ENCODE data around the gene NAT8. TPM values are rescaled to one million over a fixed set of nuclear protein-coding genes. Genes with fewer than 3 reads are reported as not detected.
A peak's percentile ranks its signal among the peaks of the same experiment; 100 is the strongest.
"Not testable (repeated sequence)": the region's sequence is repeated elsewhere in the genome, so short reads cannot be mapped to it uniquely, and the experiment has no call there.

NAT8 gene
- total RNA-seq, 2 donors from 2014 or later, result not detected

DNA sequence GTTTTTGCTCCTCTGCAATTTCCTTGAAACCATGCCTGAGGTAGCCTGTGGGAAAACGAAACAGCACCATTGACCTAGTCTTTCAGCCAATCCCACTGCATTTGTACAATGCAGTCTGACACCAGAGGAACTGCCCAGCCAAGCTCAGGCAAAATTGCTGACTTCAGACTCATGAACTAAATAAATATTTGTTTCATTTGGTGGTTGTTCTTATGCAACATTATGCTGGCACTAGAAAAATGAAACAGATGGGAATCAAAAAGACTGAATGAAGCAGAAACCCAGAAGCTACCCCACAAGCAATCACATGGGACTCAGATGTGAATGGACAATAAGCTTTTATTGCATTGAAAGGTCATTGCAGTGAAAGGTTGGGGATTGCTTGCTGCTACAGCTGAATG is 1.7 kb downstream of the NAT8 start:
- no peaks in the 10 kb centered on the region for H3K36me3 ChIP-seq
- H3K4me1 ChIP-seq (replicated peaks), result peaks cover 7% of the 10 kb centered on the region
- H3K27ac ChIP-seq, result peak overlapping the region in 1 of 2 donors; percentile 15
- H3K9me3 ChIP-seq, result no peaks in the 10 kb centered on the region
- no peak for TF ChIP-seq POLR2A (IDR thresholded peaks at IDR 0.05)
- TF ChIP-seq POLR2AphosphoS5 (IDR thresholded peaks at IDR 0.05), result peak; percentile 41
- DNase-seq (ENCODE audit: low spot score), result peak; percentile 28
- intact Hi-C loops (cut with DNase I), result no loop called here
- 24% methylated on average over 1 of the region's 1 CpG for WGBS
- H3K27me3 ChIP-seq (replicated peaks; ENCODE audit: insufficient read depth), result no peaks in the 10 kb centered on the region
- no peak overlapping the region for H3K4me3 ChIP-seq

DNA sequence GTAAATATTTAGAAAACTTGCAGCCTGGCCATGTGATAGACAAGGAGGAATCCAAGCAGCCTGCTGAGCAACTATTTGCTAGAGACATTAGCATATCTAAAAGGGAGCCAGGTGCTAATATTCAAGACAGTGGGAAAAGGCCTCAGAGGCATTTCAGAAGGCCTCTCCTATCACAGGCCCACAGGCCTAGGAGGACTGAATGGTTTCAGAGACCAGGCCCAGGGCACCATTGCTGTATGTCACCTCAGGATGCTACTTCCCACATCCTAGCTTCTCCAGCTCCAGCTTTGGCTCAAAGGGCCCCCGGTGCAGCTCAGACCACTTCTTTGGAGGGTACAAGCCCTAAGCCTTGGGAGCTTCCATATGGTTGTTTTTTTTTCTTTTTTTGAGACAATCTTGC is 3.8 kb downstream of the NAT8 start:
- intact Hi-C loops (cut with DNase I), result no loop called here
- 100% methylated on average over 1 of the region's 1 CpG for WGBS
- peaks cover 7% of the 10 kb centered on the region for H3K4me1 ChIP-seq (replicated peaks)
- no peak for DNase-seq (ENCODE audit: low spot score)
- no peaks in the 10 kb centered on the region for H3K9me3 ChIP-seq
- no peak overlapping the region for H3K27ac ChIP-seq
- H3K36me3 ChIP-seq, result no peaks in the 10 kb centered on the region
- no peak overlapping the region for H3K4me3 ChIP-seq
- no peaks in the 10 kb centered on the region for H3K27me3 ChIP-seq (replicated peaks; ENCODE audit: insufficient read depth)
- no peak for TF ChIP-seq POLR2AphosphoS5 (IDR thresholded peaks at IDR 0.05)
- TF ChIP-seq, protein P1, sequence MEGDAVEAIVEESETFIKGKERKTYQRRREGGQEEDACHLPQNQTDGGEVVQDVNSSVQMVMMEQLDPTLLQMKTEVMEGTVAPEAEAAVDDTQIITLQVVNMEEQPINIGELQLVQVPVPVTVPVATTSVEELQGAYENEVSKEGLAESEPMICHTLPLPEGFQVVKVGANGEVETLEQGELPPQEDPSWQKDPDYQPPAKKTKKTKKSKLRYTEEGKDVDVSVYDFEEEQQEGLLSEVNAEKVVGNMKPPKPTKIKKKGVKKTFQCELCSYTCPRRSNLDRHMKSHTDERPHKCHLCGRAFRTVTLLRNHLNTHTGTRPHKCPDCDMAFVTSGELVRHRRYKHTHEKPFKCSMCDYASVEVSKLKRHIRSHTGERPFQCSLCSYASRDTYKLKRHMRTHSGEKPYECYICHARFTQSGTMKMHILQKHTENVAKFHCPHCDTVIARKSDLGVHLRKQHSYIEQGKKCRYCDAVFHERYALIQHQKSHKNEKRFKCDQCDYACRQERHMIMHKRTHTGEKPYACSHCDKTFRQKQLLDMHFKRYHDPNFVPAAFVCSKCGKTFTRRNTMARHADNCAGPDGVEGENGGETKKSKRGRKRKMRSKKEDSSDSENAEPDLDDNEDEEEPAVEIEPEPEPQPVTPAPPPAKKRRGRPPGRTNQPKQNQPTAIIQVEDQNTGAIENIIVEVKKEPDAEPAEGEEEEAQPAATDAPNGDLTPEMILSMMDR (IDR thresholded peaks at IDR 0.05), result no peak
- no peak for TF ChIP-seq POLR2A (IDR thresholded peaks at IDR 0.05)

DNA sequence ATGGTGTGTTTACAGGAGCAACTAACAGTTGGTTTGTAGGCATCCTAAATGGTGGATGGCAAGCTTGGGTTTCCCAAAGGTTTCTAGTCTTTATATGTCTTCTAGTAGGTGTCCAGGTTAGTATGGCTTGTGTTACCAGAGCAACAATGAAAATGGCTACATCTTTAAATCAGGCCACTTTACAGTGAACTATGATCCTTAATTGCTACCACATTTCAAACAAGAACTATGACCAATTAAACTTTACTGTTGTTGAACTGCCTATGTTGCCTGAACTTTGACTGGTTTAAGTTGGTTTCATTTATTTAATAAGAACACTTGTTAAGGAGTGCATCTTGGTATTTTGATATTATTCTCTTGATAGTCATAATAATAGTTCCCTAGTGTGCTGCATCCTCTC is 5.2 kb downstream of the NAT8 start:
- H3K27me3 ChIP-seq (replicated peaks; ENCODE audit: insufficient read depth); H3K4me3 ChIP-seq; H3K27ac ChIP-seq; H3K4me1 ChIP-seq (replicated peaks); H3K36me3 ChIP-seq; H3K9me3 ChIP-seq; DNase-seq (ENCODE audit: low spot score); intact Hi-C loops (cut with DNase I): not testable (repeated sequence)

DNA sequence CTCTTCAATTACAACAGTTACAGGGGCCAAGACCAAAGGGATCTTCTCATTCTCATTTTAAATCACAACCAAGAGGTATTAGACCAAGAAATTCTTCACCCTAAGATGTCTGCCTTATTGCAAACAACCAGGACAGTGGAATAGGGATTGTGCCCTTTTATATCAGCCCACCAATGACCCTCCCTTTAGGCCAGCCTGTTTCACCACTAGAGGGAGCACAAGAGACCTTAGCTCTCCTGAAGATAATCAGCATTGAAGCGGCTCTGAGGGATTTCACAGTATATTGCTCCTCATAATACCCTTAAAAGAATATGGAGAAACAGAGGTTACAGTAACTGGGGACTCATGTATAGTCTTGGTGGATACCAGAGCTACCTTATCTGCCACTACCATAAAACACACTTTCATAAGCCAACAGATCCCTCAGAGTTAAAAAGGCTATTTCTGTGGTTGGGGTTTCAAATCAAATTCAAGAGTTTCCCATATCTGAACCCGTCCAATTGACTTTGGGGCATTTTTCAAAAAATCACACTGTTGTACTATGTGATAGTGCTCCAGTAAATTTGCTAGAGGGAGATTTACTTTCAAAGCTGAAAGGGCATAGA is 11.5 kb downstream of the NAT8 start:
- DNase-seq (ENCODE audit: low spot score); H3K27ac ChIP-seq; H3K4me3 ChIP-seq; H3K9me3 ChIP-seq; H3K4me1 ChIP-seq (replicated peaks); H3K36me3 ChIP-seq; H3K27me3 ChIP-seq (replicated peaks; ENCODE audit: insufficient read depth); intact Hi-C loops (cut with DNase I): not testable (repeated sequence)
- WGBS, result 61% methylated on average over 2 of the region's 2 CpGs
- TF ChIP-seq, protein P1 (IDR thresholded peaks at IDR 0.05), result peak in 1 of 4 experiments; percentile 22

DNA sequence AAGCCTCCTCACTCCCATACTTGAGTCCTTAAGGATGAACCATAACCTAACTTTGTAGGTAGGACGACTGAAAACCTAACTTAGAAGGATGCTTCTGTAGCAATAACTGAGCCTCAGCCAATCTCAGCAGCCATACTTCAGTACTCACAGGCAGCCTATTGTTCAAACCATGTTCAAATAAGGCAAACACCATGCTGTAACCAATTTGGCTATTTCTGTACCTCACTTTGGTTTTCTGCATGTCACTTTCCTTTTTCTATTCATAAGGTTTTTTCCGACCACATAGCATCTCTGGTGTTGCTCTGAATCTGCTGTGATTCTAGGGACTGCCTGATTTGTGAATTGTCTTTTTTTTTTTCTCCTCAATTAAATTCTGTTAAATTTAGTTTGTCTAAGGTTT is 13.7 kb downstream of the NAT8 start:
- 90% methylated on average over 2 of the region's 2 CpGs for WGBS
- DNase-seq (ENCODE audit: low spot score); H3K9me3 ChIP-seq; H3K36me3 ChIP-seq; intact Hi-C loops (cut with DNase I); H3K27me3 ChIP-seq (replicated peaks; ENCODE audit: insufficient read depth); H3K27ac ChIP-seq; H3K4me1 ChIP-seq (replicated peaks); H3K4me3 ChIP-seq: not testable (repeated sequence)

DNA sequence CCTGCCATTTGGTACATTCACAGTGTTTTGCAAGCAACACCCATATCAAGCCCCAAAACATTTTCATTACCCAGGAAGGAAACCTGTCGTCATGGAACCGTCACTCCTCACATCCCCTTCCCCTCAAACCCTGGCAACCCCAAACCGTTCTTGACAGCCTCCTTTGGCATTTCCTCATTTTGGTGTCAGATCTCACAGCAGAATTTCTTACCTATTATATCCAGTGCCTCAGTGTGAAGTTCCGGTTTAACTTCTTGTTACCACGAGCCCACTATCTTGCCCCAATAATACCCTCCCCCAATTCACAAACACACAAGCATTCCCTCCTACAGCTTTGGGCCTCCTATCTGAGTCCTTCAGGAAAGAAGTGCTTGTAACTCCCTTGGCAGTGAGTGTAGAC is 16.0 kb downstream of the NAT8 start:
- H3K4me1 ChIP-seq (replicated peaks); H3K36me3 ChIP-seq; H3K27me3 ChIP-seq (replicated peaks; ENCODE audit: insufficient read depth); H3K27ac ChIP-seq; H3K4me3 ChIP-seq; DNase-seq (ENCODE audit: low spot score); intact Hi-C loops (cut with DNase I); H3K9me3 ChIP-seq: not testable (repeated sequence)
- 59% methylated on average over 5 of the region's 5 CpGs for WGBS

DNA sequence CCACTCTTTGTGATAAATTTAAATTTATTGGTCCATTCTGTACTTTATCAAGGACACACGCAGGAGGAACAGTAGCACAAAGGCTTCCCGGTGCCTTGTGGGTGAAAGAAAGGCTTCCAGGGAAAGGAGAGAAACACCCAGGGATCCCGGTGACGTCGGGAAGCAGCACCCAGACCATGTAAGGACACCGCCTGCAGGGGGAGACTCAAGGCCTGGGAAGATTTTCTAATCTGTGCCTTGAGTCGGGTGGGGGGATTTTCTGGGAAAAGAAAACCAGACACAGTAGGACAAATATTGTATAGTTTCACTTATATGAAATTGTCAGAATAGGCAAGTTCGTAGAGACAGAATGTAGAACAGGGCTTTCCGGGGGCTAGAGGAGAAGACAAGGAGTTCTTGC is 17.6 kb downstream of the NAT8 start:
- H3K9me3 ChIP-seq; H3K27ac ChIP-seq; H3K27me3 ChIP-seq (replicated peaks; ENCODE audit: insufficient read depth); H3K36me3 ChIP-seq; H3K4me3 ChIP-seq; intact Hi-C loops (cut with DNase I); H3K4me1 ChIP-seq (replicated peaks); DNase-seq (ENCODE audit: low spot score): not testable (repeated sequence)
- 42% methylated on average over 9 of the region's 9 CpGs for WGBS

DNA sequence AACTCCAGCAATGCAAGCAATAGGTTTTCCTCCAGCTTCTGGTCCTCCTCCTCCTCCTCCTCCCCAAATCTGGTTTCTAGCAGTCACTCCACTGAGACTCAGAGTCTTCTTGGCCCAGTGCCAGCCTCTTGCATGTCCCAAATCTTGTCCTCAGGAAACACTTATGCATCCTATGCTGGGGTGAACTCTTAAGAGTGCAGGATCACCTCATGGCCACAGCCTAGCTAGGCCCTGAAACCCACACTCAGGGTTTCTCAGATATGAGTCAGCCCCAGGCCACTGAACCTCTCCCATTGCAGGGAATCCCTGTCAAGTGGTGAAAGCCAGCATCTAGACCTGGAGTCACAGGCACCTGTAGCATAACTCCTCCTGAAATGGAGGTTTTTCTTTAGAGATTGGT is 18.2 kb downstream of the NAT8 start:
- DNase-seq (ENCODE audit: low spot score); H3K9me3 ChIP-seq; H3K36me3 ChIP-seq; H3K4me3 ChIP-seq; intact Hi-C loops (cut with DNase I); H3K27me3 ChIP-seq (replicated peaks; ENCODE audit: insufficient read depth); H3K27ac ChIP-seq; H3K4me1 ChIP-seq (replicated peaks): not testable (repeated sequence)
